ENCODE results near the gene HK1.
"Not testable (repeated sequence)": the region's sequence is repeated elsewhere in the genome, so short reads cannot be mapped to it uniquely, and the experiment has no call there.

The HK1 gene

DNA sequence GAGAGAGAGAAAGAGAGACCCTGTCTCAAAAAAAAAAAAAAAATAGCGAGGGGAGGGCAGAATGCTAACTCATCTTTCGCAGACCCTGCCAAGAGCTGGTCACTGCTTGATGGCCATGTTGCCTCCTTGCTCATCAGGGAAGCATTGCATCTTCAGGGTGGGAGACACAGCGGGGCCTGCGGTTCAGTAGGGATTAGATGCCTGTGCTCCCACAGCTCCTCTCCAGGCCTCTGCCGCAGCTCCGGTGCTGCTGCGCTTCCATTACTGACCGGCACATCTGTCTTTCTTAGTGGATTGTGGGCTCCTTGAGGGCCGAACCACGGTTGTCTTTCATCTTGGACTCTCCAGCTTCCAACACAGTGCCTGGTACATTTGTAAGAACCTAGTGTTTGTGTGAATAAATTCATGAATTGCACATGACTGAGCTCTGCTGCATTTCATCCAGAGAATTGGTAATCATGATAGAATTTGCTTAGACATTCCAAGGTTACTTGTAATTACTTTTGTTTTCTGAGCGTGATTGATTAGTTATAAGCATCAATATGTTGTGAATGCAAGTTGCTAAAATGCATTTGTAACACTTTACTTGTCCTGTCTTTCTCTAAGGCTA lies 16.8 kb downstream of the HK1 start:
- H3K4me3 Mint-ChIP-seq = no peak overlapping the region
- H3K27me3 Mint-ChIP-seq (ENCODE audit: low read depth, poor library complexity) = peaks cover 14% of the 10 kb centered on the region
- H3K4me1 Mint-ChIP-seq = no peaks in the 10 kb centered on the region
- TF ChIP-seq, protein P1, sequence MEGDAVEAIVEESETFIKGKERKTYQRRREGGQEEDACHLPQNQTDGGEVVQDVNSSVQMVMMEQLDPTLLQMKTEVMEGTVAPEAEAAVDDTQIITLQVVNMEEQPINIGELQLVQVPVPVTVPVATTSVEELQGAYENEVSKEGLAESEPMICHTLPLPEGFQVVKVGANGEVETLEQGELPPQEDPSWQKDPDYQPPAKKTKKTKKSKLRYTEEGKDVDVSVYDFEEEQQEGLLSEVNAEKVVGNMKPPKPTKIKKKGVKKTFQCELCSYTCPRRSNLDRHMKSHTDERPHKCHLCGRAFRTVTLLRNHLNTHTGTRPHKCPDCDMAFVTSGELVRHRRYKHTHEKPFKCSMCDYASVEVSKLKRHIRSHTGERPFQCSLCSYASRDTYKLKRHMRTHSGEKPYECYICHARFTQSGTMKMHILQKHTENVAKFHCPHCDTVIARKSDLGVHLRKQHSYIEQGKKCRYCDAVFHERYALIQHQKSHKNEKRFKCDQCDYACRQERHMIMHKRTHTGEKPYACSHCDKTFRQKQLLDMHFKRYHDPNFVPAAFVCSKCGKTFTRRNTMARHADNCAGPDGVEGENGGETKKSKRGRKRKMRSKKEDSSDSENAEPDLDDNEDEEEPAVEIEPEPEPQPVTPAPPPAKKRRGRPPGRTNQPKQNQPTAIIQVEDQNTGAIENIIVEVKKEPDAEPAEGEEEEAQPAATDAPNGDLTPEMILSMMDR (IDR thresholded peaks at IDR 0.05) = no peak
- no peaks in the 10 kb centered on the region for H3K36me3 Mint-ChIP-seq (ENCODE audit: low read depth)
- H3K9me3 Mint-ChIP-seq = no peaks in the 10 kb centered on the region
- no peak overlapping the region for H3K27ac Mint-ChIP-seq
- no peak for DNase-seq

DNA sequence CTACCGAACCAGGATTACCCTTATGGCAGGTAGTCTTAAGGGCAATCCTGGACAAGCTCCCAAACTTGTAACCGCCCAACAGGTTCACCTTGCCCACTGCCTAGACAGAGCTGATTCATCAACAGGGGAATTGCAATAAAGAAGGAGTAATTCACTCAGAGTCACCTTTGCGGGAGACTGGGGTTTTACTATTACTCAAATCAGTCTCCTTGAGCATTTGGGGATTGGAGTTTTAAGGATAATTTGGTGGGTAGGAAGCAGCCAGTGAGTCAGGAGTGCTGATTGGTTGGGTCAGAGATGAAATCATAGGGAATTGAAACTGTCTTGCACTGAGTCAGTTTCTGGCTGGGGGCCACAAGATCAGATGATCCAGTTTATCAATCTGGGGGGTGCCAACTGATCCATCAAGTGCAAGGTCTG lies 25.3 kb downstream of the HK1 start:
- TF ChIP-seq, protein P1 (IDR thresholded peaks at IDR 0.05) = no peak
- H3K36me3 Mint-ChIP-seq (ENCODE audit: low read depth) = no peaks in the 10 kb centered on the region
- no peak overlapping the region for H3K27ac Mint-ChIP-seq
- H3K4me3 Mint-ChIP-seq = no peak overlapping the region
- peaks cover 37% of the 10 kb centered on the region for H3K9me3 Mint-ChIP-seq
- H3K4me1 Mint-ChIP-seq = no peaks in the 10 kb centered on the region
- no peak for DNase-seq
- peaks cover 7% of the 10 kb centered on the region for H3K27me3 Mint-ChIP-seq (ENCODE audit: low read depth, poor library complexity)

GRCh38 chr10:69306421-69306820 lies 28.1 kb downstream of the HK1 start:
- Mint-ChIP-seq H3K27ac (no peak overlapping the region), H3K9me3 (peaks cover 34% of the 10 kb centered on the region), H3K4me3 (no peak overlapping the region), H3K4me1 (peaks cover 10% of the 10 kb centered on the region), H3K36me3 (ENCODE audit: low read depth) (no peaks in the 10 kb centered on the region), H3K27me3 (ENCODE audit: low read depth, poor library complexity) (peaks cover 3% of the 10 kb centered on the region)
- TF ChIP-seq, protein P1 (IDR thresholded peaks at IDR 0.05) = no peak
- no peak for DNase-seq

DNA sequence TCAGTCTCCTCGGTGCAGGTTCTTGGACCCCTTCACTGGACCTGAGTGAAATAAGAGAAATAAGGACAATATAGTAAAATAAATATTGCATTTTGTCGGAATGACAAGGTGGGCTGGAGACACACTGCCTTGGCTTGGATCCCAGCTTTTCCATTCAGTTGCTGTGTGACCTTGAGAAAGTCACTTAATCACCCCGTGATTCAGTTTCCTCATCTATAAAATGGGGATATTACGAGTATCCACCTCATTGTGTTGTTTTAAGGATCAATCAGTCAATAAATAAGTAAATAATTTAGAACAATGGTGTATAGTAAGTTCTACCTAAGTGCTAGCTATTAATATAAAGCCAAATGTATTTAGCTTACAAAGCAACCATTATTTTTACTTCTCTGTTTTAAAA lies 29.1 kb downstream of the HK1 start:
- TF ChIP-seq, protein P1 (IDR thresholded peaks at IDR 0.05) = no peak
- H3K27ac Mint-ChIP-seq = no peak overlapping the region

DNA sequence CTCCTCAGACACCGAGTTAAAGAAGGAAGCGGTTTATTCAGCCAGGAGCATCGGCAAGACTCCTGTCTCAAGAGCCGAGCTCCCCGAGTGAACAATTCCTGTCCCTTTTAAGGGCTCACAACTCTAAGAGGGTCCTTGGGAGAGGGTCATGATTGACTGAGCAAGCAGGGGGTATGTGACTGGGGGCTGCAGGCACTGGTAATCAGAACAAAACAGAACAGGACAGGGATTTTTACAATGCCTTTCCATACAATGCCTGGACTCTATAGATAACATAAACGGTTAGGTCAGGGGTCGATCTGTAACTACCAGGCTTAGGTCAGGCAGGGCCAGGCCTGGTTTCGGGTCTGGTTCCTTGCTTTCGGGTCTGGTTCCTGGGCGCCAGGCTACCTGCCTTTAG lies 30.0 kb downstream of the HK1 start:
- not testable (repeated sequence) for H3K4me3 Mint-ChIP-seq; H3K27ac Mint-ChIP-seq; H3K27me3 Mint-ChIP-seq (ENCODE audit: low read depth, poor library complexity); H3K36me3 Mint-ChIP-seq (ENCODE audit: low read depth); DNase-seq
- Mint-ChIP-seq H3K9me3 (peaks cover 23% of the 10 kb centered on the region), H3K4me1 (peaks cover 24% of the 10 kb centered on the region)

More for the DNA sequence above, 29.1 kb downstream of the HK1 start:
- H3K4me1 Mint-ChIP-seq = peaks cover 18% of the 10 kb centered on the region
- no peak overlapping the region for H3K4me3 Mint-ChIP-seq
- H3K36me3 Mint-ChIP-seq (ENCODE audit: low read depth) = no peaks in the 10 kb centered on the region
- no peak for DNase-seq
- H3K27me3 Mint-ChIP-seq (ENCODE audit: low read depth, poor library complexity) = peaks cover 3% of the 10 kb centered on the region
- H3K9me3 Mint-ChIP-seq = peaks cover 32% of the 10 kb centered on the region

DNA sequence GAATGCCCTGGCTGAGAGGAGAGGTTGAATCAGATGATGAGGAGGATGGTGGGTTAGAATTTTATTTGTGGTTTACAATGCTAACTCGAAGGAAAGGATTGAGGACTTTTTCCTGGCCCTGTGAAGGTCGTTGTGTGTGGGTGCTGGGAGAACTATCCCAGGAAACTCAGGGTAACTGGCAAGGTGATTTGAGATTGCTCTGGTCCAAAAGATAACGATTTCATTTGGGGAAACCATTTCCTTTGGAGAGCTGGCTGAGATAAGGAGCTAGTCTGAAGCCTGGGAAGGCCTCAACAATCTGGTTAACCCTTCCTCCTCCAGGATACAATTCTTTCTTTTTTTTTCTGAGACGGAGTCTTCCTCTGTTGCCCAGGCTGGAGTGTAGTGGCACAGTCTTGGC lies 33.0 kb downstream of the HK1 start:
- H3K27me3 Mint-ChIP-seq (ENCODE audit: low read depth, poor library complexity) = peaks cover 3% of the 10 kb centered on the region
- TF ChIP-seq, protein P1 (IDR thresholded peaks at IDR 0.05) = no peak
- peaks cover 8% of the 10 kb centered on the region for H3K9me3 Mint-ChIP-seq
- no peak overlapping the region for H3K4me3 Mint-ChIP-seq
- H3K4me1 Mint-ChIP-seq = peaks cover 37% of the 10 kb centered on the region
- no peak for DNase-seq
- H3K27ac Mint-ChIP-seq = peak overlapping the region; percentile 79
- H3K36me3 Mint-ChIP-seq (ENCODE audit: low read depth) = no peaks in the 10 kb centered on the region
